Mesenchymal stem cell (in vitro differentiated cells and primary cell): ENCODE data around the gene ARHGAP21.

Experiments used
- DNase-seq: peaks from one replicate; pipeline ENCODE4 v3.0.0-alpha.2; 2013
- H2AFZ ChIP-seq: one replicate; pipeline ENCODE4 v1.6.1; 2013; ENCODE audit warnings: low read depth, mild to moderate bottlenecking, control low read depth, inconsistent platforms, low read length, moderate library complexity
- H2AK5ac ChIP-seq: 2 replicates; pipeline ENCODE4 v1.6.1; 2013; ENCODE audit warnings: low read length, moderate library complexity, mild to moderate bottlenecking, inconsistent platforms; ENCODE audit not compliant: severe bottlenecking
- H2BK120ac ChIP-seq: one replicate; pipeline ENCODE4 v1.6.1; 2013; ENCODE audit warnings: low read depth, mild to moderate bottlenecking, inconsistent platforms, low read length, moderate library complexity
- H2BK12ac ChIP-seq, 2 experiments: one replicate each; pipeline ENCODE4 v1.6.1; 2013; ENCODE audit warnings: inconsistent platforms in 2 of 2, low read length in 2 of 2, mild to moderate bottlenecking in 2 of 2, moderate library complexity in 2 of 2, control low read depth in 1 of 2
- H2BK15ac ChIP-seq: one replicate; pipeline ENCODE4 v1.6.1; 2013; ENCODE audit warnings: mild to moderate bottlenecking, low read depth, inconsistent platforms; ENCODE audit not compliant: poor library complexity, severe bottlenecking
- H2BK5ac ChIP-seq: 2 replicates; pipeline ENCODE4 v1.6.1; 2013; ENCODE audit warnings: low read depth, mild to moderate bottlenecking, low read length, control low read depth, inconsistent platforms; ENCODE audit not compliant: poor library complexity, severe bottlenecking
- H3K14ac ChIP-seq, 2 experiments: one replicate each; pipeline ENCODE4 v1.6.1; 2013; ENCODE audit warnings: inconsistent platforms in 2 of 2, low read length in 2 of 2, control low read depth in 1 of 2, mild to moderate bottlenecking in 1 of 2, moderate library complexity in 1 of 2
- H3K18ac ChIP-seq, 2 experiments: one replicate each; pipeline ENCODE4 v1.6.1; 2013; ENCODE audit warnings: inconsistent platforms in 2 of 2, low read length in 2 of 2, control low read depth in 1 of 2, low read depth in 1 of 2, mild to moderate bottlenecking in 1 of 2
- H3K23ac ChIP-seq, 2 experiments: one replicate each; pipeline ENCODE4 v1.6.1; 2013; ENCODE audit warnings: inconsistent platforms in 2 of 2, low read length in 2 of 2, mild to moderate bottlenecking in 2 of 2, moderate library complexity in 2 of 2, control low read depth in 1 of 2
- H3K27ac ChIP-seq: 2 replicates; pipeline ENCODE4 v1.5.1; 2013; ENCODE audit warnings: mild to moderate bottlenecking, moderate library complexity, low read length, control low read depth, inconsistent platforms; ENCODE audit not compliant: poor library complexity, severe bottlenecking
- H3K27me3 ChIP-seq, 2 experiments: 2 replicates each; pipeline versions ENCODE4 v1.6.1 to v1.7.0; 2013; ENCODE audit warnings: low read length in 2 of 2, mild to moderate bottlenecking in 2 of 2, moderate library complexity in 2 of 2, control low read depth in 1 of 2, inconsistent platforms in 1 of 2; ENCODE audit not compliant: control insufficient read depth in 1 of 2, insufficient read depth in 1 of 2
- H3K36me3 ChIP-seq, 2 experiments: 2 replicates each; pipeline versions ENCODE4 v1.6.1 to v1.7.0; 2013; ENCODE audit warnings: low read length in 2 of 2, control low read depth in 1 of 2, inconsistent platforms in 1 of 2, low read depth in 1 of 2, mild to moderate bottlenecking in 1 of 2; ENCODE audit not compliant: insufficient read depth in 2 of 2, control insufficient read depth in 1 of 2
- H3K4ac ChIP-seq, 2 experiments: one replicate each; pipeline ENCODE4 v1.6.1; 2013; ENCODE audit warnings: inconsistent platforms in 2 of 2, low read length in 2 of 2, mild to moderate bottlenecking in 2 of 2, moderate library complexity in 2 of 2, control low read depth in 1 of 2, low read depth in 1 of 2
- H3K4me1 ChIP-seq: 2 replicates; pipeline ENCODE4 v1.6.1; 2013; ENCODE audit warnings: low read depth, low read length, control low read depth; ENCODE audit not compliant: control insufficient read depth, insufficient read depth
- H3K4me2 ChIP-seq: 2 replicates; pipeline ENCODE4 v1.6.1; 2013; ENCODE audit warnings: low read length, mild to moderate bottlenecking, inconsistent platforms; ENCODE audit not compliant: poor library complexity, severe bottlenecking
- H3K4me3 ChIP-seq, 2 experiments: 2 replicates each; pipeline versions ENCODE4 v1.5.1 to v1.7.0; 2013; ENCODE audit warnings: low read length in 2 of 2, mild to moderate bottlenecking in 2 of 2, control low read depth in 1 of 2, low read depth in 1 of 2; ENCODE audit not compliant: insufficient read depth in 1 of 2
- H3K79me1 ChIP-seq: replicated peaks from 2 replicates; pipeline ENCODE4 v1.6.1; 2013; ENCODE audit warnings: mild to moderate bottlenecking, control low read depth, low read length, inconsistent platforms; ENCODE audit not compliant: poor library complexity, severe bottlenecking
- H3K9ac ChIP-seq: 2 replicates; pipeline ENCODE4 v1.7.0; 2013; ENCODE audit warnings: mild to moderate bottlenecking, low read length, moderate library complexity
- H3K9me3 ChIP-seq: 2 replicates; pipeline ENCODE4 v1.7.0; 2013; ENCODE audit warnings: mild to moderate bottlenecking, low read length; ENCODE audit not compliant: control insufficient read depth
- H4K8ac ChIP-seq: one replicate; pipeline ENCODE4 v1.6.1; 2013; ENCODE audit warnings: inconsistent platforms, mild to moderate bottlenecking, low read length, moderate library complexity
- H4K91ac ChIP-seq: one replicate; pipeline ENCODE4 v1.6.1; 2013; ENCODE audit warnings: mild to moderate bottlenecking, low read length, inconsistent platforms
- WGBS: methylation state at CpG from one replicate; pipeline ENCODE4 v1.1.7; 2013; ENCODE audit warnings: mixed read lengths; 5-methylcytosine and 5-hydroxymethylcytosine counted together

Gene ARHGAP21

DNA sequence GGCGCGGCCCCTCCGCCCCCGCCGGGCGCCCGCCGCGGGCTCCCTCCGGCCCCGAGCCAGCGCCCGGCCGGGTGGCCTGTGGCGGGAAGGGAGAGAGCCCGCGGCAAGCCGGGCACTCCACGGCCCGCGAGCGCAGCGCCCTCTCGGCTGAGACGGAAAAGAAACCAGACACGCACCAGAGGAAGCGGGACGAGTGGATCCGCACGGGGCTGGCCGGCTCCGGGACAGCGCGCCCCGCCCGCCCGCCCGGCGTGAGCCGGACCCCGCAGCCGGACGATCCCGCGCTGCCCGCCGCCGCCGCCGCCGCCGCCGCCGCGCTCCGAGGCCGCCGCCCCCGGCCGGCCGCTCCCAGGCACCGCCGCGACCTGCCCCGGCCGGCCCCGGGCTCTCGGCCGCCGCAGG lies 300 bp downstream of the ARHGAP21 start:
- Histone ChIP-seq H3K4me3 (peak overlapping the region; percentile 78 to 93), H2BK15ac (peak overlapping the region; percentile 82), H4K91ac (no peak overlapping the region), H3K79me1 (no peaks in the 10 kb centered on the region), H3K23ac (peak overlapping the region in 1 of 2 experiments; percentile 59), H3K27ac (no peak overlapping the region), H3K14ac (peak overlapping the region; percentile 55 to 86), H3K27me3 (no peaks in the 10 kb centered on the region), H3K18ac (peak overlapping the region; percentile 78 to 93), H4K8ac (peak overlapping the region; percentile 37), H3K4me1 (peaks cover 6% of the 10 kb centered on the region), H3K9ac (peak overlapping the region; percentile 97), H3K4me2 (peak overlapping the region; percentile 84), H2AFZ (no peak overlapping the region), H2BK12ac (no peak overlapping the region), H3K36me3 (peaks cover 6 to 18% of the 10 kb centered on the region in 2 experiments), H2AK5ac (no peak overlapping the region), H2BK120ac (peak overlapping the region; percentile 93), H3K4ac (peak overlapping the region in 1 of 2 experiments; percentile 37), H2BK5ac (no peak overlapping the region), H3K9me3 (no peaks in the 10 kb centered on the region)
- 0% methylated on average over 3 of the region's 70 CpGs for WGBS
- peak; percentile 63 for DNase-seq

DNA sequence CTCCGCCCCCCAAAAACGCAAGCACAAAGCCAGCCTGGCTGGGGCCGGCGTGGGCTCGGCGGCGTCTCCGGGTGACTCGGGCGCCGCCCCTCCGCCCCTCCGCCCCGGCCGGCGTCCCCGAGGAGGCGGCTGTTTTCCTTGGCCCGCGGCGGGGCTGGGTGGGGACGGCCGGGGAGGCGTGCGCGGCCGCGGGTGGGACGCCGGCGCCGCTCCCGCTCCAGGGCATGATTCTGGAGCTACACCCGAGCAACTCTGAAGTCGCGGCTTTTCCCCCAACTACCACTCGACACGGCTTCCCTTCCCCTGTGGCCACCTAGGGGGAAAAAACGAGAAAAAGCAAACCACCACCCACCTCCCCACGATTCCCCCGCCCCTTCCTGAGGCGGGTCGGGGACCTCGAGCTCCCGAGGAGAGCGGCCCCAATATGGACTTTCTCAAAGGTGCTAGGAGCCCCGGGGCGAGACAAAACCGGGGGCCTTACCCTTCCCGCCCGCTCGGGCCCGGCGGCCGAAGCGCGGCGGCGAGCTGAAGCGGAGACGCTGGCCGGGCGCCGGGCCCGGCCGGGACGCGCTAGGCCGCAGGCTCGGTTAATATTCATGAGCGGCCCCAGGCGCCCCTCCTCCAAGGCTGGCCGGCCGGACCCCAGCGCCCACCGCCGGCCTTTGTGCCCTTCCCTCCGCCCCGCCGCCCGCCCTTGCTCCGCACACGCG lies 856 bp downstream of the ARHGAP21 start:
- peak overlapping the region; percentile 82 for H2BK15ac ChIP-seq
- no peaks in the 10 kb centered on the region for H3K79me1 ChIP-seq
- peak overlapping the region; percentile 90 for H2BK5ac ChIP-seq
- H3K4me3 ChIP-seq = peak overlapping the region; percentile 78 to 93
- peak overlapping the region; percentile 34 for H2AFZ ChIP-seq
- no peak overlapping the region for H2AK5ac ChIP-seq
- peak; percentile 71 for DNase-seq
- H3K4ac ChIP-seq = peak overlapping the region in 1 of 2 experiments; percentile 88
- peak overlapping the region; percentile 92 for H2BK120ac ChIP-seq
- H3K27me3 ChIP-seq = no peaks in the 10 kb centered on the region
- H3K4me2 ChIP-seq = peak overlapping the region; percentile 64
- H4K91ac ChIP-seq = peak overlapping the region; percentile 47
- H3K14ac ChIP-seq = peak overlapping the region; percentile 86 to 88
- H3K9ac ChIP-seq = peak overlapping the region; percentile 94
- no peak overlapping the region for H3K23ac ChIP-seq
- H2BK12ac ChIP-seq = no peak overlapping the region
- peaks cover 6 to 23% of the 10 kb centered on the region in 2 experiments for H3K36me3 ChIP-seq
- under 1% methylated on average over 59 of the region's 84 CpGs for WGBS
- H4K8ac ChIP-seq = peak overlapping the region; percentile 71
- H3K27ac ChIP-seq = peak overlapping the region; percentile 86
- H3K18ac ChIP-seq = peak overlapping the region; percentile 67 to 78
- peaks cover 6% of the 10 kb centered on the region for H3K4me1 ChIP-seq
- H3K9me3 ChIP-seq = no peaks in the 10 kb centered on the region

DNA sequence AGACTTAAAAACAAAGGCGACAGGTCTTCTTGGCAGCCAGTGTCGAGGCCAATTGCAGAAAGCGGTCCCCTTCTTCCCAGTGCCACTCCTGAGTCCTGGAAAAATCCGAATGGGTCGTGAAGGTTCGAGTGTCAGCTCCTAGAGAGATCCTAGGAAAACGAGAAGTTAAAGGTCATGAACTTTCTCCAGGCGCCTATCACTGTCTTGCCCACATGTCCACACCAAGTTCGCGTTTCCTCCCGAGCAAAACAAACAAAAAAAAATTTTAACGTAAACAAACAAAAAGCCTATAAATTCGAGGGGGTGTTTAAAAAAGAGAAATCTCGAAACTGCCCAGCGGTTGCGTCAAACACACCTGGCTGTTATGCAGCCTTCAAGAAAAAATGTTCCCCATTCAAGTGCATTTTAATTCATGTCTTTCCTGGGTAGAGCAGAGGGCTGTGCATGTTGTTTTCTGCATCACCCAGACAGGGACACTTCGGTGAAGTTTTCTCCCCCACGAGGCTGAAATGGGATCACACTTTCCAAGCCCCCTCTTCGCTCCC lies 1.5 kb downstream of the ARHGAP21 start:
- peaks cover 6% of the 10 kb centered on the region for H3K4me1 ChIP-seq
- peak overlapping the region; percentile 82 for H2BK15ac ChIP-seq
- peaks cover 6 to 29% of the 10 kb centered on the region in 2 experiments for H3K36me3 ChIP-seq
- H3K4me3 ChIP-seq = peak overlapping the region; percentile 78 to 93
- H3K18ac ChIP-seq = peak overlapping the region; percentile 66 to 67
- H3K27ac ChIP-seq = peak overlapping the region; percentile 64
- no peak for DNase-seq
- H3K27me3 ChIP-seq = no peaks in the 10 kb centered on the region
- no peak overlapping the region for H4K91ac ChIP-seq
- H3K9ac ChIP-seq = peak overlapping the region; percentile 94
- no peak overlapping the region for H2AK5ac ChIP-seq
- peak overlapping the region; percentile 34 for H2AFZ ChIP-seq
- H3K14ac ChIP-seq = peak overlapping the region in 1 of 2 experiments; percentile 88
- WGBS = 2% methylated on average over 13 of the region's 19 CpGs
- H2BK12ac ChIP-seq = no peak overlapping the region
- H2BK5ac ChIP-seq = no peak overlapping the region
- H3K79me1 ChIP-seq = no peaks in the 10 kb centered on the region
- H3K4me2 ChIP-seq = peak overlapping the region; percentile 64
- no peaks in the 10 kb centered on the region for H3K9me3 ChIP-seq
- peak overlapping the region; percentile 92 for H2BK120ac ChIP-seq
- H4K8ac ChIP-seq = no peak overlapping the region
- peak overlapping the region in 1 of 2 experiments; percentile 55 for H3K4ac ChIP-seq
- no peak overlapping the region for H3K23ac ChIP-seq
